ENCODE results near the gene PCK2. TPM values are rescaled to one million over a fixed set of nuclear protein-coding genes. Genes with fewer than 3 reads are reported as not detected.

PCK2 gene
- total and polyA plus RNA-seq, 2 of the 8 experiments (the other 6 are each of a cell fraction or from before 2014, with no cell fraction given): 81.9 to 115 TPM

- TF ChIP-seq CHD7 (IDR thresholded peaks at IDR 0.05; ENCODE audit: insufficient replicate concordance, low read length) (no peak), SP2 (IDR thresholded peaks at IDR 0.05; ENCODE audit: low read length) (no peak), GABPA (IDR thresholded peaks at IDR 0.05; ENCODE audit: borderline replicate concordance, insufficient read depth, low read length) (no peak), RAD21 (IDR thresholded peaks at IDR 0.05 in 1 of 2, conservative IDR thresholded peaks at IDR 0.05 in 1 of 2; ENCODE audit: low read depth in 2 of 2, low read length in 2 of 2) (no peak), BACH1 (IDR thresholded peaks at IDR 0.05; ENCODE audit: low read length) (no peak), FOSL1 (IDR thresholded peaks at IDR 0.05; ENCODE audit: insufficient read depth, low read depth, low read length) (no peak), SP1 (IDR thresholded peaks at IDR 0.05; ENCODE audit: low read depth, low read length) (no peak), CTBP2 (IDR thresholded peaks at IDR 0.05; ENCODE audit: borderline replicate concordance, insufficient read depth, insufficient read length, low read length) (no peak), RXRA (IDR thresholded peaks at IDR 0.05; ENCODE audit: insufficient read depth, low read depth, low read length) (no peak), KDM4A (IDR thresholded peaks at IDR 0.05; ENCODE audit: low read depth, low read length, severe bottlenecking) (no peak), SRF (IDR thresholded peaks at IDR 0.05; ENCODE audit: low read depth, low read length) (no peak)
Measured at GRCh38 chr14:24056800-24057184, 37.3 kb upstream of the PCK2 start (continued).

Data from H1 (cell line).